AG04450 (cell line): ENCODE results near the gene FKBP8. TPM values are rescaled to one million over a fixed set of nuclear protein-coding genes. Genes with fewer than 3 reads are reported as not detected.

Source experiments
- CTCF ChIA-PET: fragments of 300-600, 350-600 bp; formaldehyde crosslinking; extraction: SDS; loops from one replicate; lab custom pipeline; 2022; ENCODE audit warnings: antibody characterized with exemption, inconsistent platforms; lab: Charles Lee
- POLR2A ChIA-PET: fragments of 350-600 bp; formaldehyde crosslinking; extraction: SDS; loops from one replicate; lab custom pipeline; 2021; ENCODE audit warnings: antibody characterized with exemption, inconsistent platforms; lab: Yijun Ruan, JAX
- DNase-seq: peaks from one replicate; pipeline ENCODE4 v3.0.0-alpha.2; 2011; ENCODE audit warnings: low read depth, low spot score
- H3K27ac ChIP-seq: one replicate; pipeline ENCODE4 v1.5.1; 2012; ENCODE audit warnings: low read depth, low read length, control low read depth
- H3K27me3 ChIP-seq: one replicate; pipeline ENCODE4 v1.6.0; 2012; ENCODE audit warnings: low read length; ENCODE audit not compliant: control insufficient read depth, insufficient read depth
- H3K4me3 ChIP-seq: 2 replicates; pipeline ENCODE4 v1.5.1; 2011; ENCODE audit warnings: mild to moderate bottlenecking, low read depth, low read length, control low read depth
- H3K9me3 ChIP-seq: 2 replicates; pipeline ENCODE4 v1.5.1; 2012; ENCODE audit warnings: low read length; ENCODE audit not compliant: control insufficient read depth, insufficient read depth
- polyA plus RNA-seq: library from polyadenylated mRNA; depleted of rRNA; stranded (reverse); fragments of >200 nt; gene quantifications from 2 replicates; pipeline ENCODE4 v1.2.3, GENCODE V29; 2011
- TF ChIP-seq, protein P1 (sequence below): IDR thresholded peaks from 2 replicates; pipeline ENCODE4 v1.5.1; 2011; ENCODE audit warnings: low read depth, low read length, control low read depth, inconsistent platforms

FKBP8 gene
- polyA plus RNA-seq, 1 experiment: 123 TPM

DNA sequence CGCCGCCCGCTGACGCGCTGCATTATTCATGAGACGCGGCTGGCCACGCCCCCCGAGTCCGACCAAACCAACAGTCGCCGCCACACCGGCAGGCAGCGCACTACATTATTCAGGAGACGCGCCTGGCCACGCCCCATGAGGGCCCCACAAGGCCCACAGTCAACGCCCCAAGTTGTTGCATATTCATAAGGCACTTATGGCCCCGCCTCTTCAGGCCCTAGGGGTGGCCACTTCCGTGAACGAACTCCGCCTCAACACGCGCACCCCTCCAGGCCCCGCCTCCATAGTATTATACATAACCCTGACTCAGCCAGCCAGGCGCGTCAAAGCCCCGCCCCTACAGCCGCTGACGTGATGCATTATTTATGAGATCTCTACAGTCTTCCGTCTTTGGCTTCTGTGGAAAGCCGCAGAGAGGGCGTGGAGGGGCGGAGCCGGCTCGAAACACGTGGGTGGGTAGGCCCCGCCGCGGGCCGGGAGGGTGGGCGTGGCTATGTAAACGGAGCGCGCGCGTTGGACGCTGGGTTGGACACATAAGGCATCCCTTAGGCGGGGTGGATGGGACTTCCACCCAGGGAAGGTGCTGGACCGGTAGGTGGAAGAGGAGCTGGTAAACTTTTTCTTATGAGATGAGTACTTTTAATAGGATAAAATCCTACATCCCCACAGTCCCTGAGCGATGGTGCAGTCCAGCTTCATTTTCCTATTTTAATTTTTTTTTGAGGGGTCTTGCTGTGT, 21.1 kb downstream of the FKBP8 start:
- H3K27ac ChIP-seq: peak overlapping the region; percentile 47
- peak overlapping the region; percentile 29; the same call in 1 of the 2 replicates for H3K4me3 ChIP-seq
- POLR2A ChIA-PET: interaction anchor here (0.7 to 3.7 kb wide), 4 partner anchors 20 to 49 kb away, joined by 4 to 21 read pairs (median 4); partner anchors contain the start of genes KXD1 and UBA52
- CTCF ChIA-PET: interaction anchor here (0.5 to 0.6 kb wide), 2 partner anchors 194 to 369 kb away, joined by 3 read pairs; no protein-coding TSS in a partner anchor
- no peaks in the 10 kb centered on the region for H3K27me3 ChIP-seq
- DNase-seq: peak; percentile 100
- no peaks in the 10 kb centered on the region for H3K9me3 ChIP-seq
- TF ChIP-seq, protein P1, sequence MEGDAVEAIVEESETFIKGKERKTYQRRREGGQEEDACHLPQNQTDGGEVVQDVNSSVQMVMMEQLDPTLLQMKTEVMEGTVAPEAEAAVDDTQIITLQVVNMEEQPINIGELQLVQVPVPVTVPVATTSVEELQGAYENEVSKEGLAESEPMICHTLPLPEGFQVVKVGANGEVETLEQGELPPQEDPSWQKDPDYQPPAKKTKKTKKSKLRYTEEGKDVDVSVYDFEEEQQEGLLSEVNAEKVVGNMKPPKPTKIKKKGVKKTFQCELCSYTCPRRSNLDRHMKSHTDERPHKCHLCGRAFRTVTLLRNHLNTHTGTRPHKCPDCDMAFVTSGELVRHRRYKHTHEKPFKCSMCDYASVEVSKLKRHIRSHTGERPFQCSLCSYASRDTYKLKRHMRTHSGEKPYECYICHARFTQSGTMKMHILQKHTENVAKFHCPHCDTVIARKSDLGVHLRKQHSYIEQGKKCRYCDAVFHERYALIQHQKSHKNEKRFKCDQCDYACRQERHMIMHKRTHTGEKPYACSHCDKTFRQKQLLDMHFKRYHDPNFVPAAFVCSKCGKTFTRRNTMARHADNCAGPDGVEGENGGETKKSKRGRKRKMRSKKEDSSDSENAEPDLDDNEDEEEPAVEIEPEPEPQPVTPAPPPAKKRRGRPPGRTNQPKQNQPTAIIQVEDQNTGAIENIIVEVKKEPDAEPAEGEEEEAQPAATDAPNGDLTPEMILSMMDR: peak; percentile 22

DNA sequence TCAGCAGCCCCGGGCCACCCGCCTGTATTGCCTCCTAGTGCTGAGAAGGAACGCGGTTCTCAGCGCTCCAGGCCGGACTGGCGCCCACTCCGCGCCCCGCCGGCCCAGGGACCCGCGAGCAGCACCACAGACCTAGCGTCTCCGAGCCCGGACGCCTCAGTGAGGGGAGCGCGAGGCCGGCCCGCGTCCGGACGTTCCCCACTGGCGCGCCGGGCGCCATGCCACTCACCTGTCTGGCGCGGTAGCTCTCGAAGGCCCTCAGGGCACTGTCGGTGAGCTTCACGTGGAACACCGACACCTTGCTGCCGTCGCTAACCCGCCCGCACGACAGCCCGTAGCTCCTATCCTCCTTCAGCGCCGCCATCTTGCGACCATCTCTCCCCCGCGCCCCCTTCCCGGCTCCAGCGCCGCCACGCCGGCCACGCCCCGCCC, 21.7 kb downstream of the FKBP8 start, which contains the start of gene ELL:
Gene ELL (minus strand): TSS at position 379 of the 432 bp plus-strand sequence. CDS start 15 bp downstream, at position 364.
- TF ChIP-seq, protein P1: no peak
- DNase-seq: no peak
- POLR2A ChIA-PET: interaction anchor here (0.7 to 3.7 kb wide), 4 partner anchors 21 to 50 kb away, joined by 4 to 21 read pairs (median 4); partner anchors contain the start of genes KXD1 and UBA52

DNA sequence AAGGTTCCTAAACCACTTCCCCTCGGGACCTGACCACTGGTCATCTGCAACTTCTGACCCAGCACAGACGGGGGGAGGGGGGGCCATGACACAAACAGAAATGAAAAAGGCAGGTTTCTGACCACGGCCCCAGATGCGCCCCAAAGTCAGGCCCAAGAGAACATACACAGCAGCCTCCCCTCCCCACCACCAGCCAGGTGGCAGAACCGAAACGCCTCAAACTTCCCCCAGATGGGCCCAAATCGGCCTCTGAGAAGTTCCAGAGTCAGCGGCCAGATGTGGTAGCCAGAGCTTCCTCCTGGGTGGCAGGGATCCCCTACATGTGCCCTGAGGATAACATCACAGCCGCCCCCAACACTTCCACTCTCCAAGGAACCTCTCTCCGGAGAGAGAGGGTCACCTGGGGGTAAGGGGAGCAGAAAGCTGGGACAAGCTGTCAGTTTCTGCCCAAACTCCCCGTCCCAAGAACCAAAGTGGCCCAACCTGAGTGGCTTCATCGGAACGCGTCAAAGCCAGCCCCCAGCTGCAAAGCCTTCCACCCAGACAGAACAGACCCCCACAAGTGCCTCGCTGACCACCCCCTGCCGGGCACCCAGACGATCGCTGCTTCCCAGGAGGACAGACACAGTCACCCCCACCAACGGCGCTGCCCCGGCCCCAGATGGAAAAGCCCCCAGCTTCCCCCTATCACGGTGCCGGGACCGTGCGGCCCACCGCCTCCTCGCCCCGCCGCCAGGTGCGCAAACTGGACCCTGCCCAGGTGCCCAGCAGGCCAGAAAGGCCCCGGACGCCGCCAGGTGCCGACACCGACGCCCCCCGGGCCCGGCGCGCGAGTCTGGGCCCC, 22.3 kb downstream of the FKBP8 start:
- no peaks in the 10 kb centered on the region for H3K27me3 ChIP-seq
- no peaks in the 10 kb centered on the region for H3K9me3 ChIP-seq
- no peak for DNase-seq
- peak overlapping the region; percentile 99 for H3K27ac ChIP-seq
- ChIA-PET CTCF (interaction anchor here (0.8 to 2.4 kb wide), 4 partner anchors 29 to 72 kb away, joined by 3 to 6 read pairs (median 4); partner anchors contain the start of gene REX1BD), POLR2A (interaction anchor here (1.0 to 3.7 kb wide), 5 partner anchors 9 to 68 kb away, joined by 3 to 21 read pairs (median 4); partner anchors contain the start of genes KXD1, REX1BD and UBA52)
- H3K4me3 ChIP-seq: peak overlapping the region; percentile 94
- TF ChIP-seq, protein P1: peak; percentile 14; the same call in 1 of the 2 replicates

More for the DNA sequence above, 21.7 kb downstream of the FKBP8 start, which contains the start of gene ELL:
- no peaks in the 10 kb centered on the region for H3K9me3 ChIP-seq
- no peaks in the 10 kb centered on the region for H3K27me3 ChIP-seq
- peak within 1 kb of the TSS; percentile 99 for H3K27ac ChIP-seq
- CTCF ChIA-PET: interaction anchor here (0.5 to 2.4 kb wide), 3 partner anchors 67 to 370 kb away, joined by 3 to 6 read pairs (median 3); partner anchors contain the start of gene REX1BD
- H3K4me3 ChIP-seq: peak within 1 kb of the TSS; percentile 94

DNA sequence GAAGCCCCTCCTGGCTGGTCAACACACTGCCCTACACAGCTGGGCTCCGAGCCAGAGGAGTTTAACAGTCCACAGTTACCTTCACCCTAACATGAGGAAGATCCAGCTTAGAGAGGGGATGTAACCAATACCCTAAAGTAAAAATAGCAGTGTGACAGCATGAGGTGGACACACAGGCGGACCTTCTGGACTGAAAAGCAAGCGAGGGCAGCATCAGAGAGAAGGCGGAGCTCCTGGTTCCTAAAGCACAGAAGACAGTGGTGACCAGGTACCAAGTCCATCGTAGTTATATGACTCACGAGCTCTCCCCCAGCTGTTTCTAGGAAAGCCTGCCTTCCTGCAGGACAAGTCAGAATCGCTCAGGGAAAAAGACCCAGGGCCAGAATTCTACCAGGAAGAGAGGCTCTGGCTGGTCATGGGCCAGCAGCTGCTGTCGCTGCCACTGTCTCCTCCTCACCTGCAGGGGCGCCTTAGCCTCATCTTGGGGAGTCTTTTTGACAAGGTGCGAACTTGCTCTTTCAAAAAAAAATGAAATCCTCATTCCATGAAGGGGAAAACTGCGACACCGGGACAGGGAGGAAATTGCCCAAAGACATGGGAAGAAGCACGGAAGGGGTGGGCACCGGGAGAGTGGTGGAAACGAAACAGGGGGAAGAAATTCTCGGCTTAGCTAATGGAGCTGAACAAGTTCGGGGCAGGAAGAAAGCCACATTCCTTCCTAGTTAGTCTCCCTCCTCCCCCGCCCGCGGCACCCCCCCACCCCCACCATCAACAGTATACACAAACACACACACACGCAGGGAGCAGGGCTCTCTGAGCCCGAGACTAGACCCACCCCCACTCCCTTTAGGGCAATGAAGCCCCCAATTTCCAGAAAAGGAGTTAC, 23.2 kb downstream of the FKBP8 start:
- no peaks in the 10 kb centered on the region for H3K9me3 ChIP-seq
- peak; percentile 50 for DNase-seq
- TF ChIP-seq, protein P1: peak; percentile 66
- peak overlapping the region; percentile 99 for H3K27ac ChIP-seq
- no peaks in the 10 kb centered on the region for H3K27me3 ChIP-seq
- ChIA-PET POLR2A (interaction anchor here (0.7 to 3.7 kb wide), 5 partner anchors 10 to 69 kb away, joined by 3 to 21 read pairs (median 3); partner anchors contain the start of genes KXD1 and REX1BD), CTCF (interaction anchor here (0.8 to 2.4 kb wide), 7 partner anchors 24 to 71 kb away, joined by 3 to 6 read pairs (median 4); partner anchors contain the start of gene REX1BD)
- H3K4me3 ChIP-seq: peak overlapping the region; percentile 94
